ENCODE results near the gene CRHR2. TPM values are rescaled to one million over a fixed set of nuclear protein-coding genes. Genes with fewer than 3 reads are reported as not detected.

Gene CRHR2
- polyA plus RNA-seq, 4 donors: 0.06 to 0.32 (median 0.09) TPM; not detected in 1

DNA sequence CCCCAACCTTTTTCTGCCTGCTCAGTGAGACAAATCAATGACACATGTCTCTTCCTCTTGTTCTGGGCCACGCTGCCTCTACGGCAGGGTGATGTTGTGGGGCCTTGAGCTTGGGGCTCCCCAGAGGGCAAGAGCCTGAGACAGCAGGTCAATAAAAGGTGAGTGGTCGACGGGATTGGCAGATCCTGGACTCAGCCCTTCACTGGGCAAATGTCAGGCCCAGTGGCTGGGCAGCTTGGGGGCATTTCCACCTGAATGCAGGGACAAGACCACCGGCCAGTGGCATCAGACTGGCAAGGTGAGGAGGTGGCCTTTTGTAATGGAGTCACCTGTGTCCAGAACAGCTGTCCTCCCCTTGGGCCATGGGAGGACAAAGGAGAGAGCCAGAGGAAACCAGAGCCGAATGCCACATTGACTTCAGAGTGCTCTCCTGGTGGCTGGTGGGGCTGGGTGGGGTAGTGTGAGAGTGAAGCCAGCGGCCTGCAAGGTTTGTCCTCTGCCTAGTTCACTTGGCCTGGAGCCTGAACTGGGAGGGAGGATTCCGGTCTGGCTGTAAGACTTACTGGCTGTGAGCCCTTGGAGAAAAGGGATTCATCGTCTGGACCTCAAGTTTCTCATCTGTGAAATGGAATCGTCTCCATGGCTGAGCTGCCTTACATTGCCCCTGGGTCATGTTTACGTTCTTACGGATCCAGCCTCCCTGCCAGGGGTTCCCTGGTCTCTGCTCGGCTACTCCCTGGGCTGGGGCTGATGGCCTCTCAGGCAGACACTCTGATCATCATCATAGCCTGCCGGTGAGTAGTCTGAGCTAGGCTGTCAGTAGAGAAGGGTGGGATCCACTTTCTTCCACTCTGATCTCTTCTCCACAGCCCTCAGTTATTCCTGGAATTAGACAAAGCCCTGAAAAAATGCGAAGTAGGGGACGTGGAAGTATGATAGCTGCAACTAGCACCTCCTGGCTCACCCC lies 25.4 kb upstream of the CRHR2 start:
- no peak for DNase-seq (ENCODE audit: low read depth in 4 of 4, low spot score in 2 of 4)

DNA sequence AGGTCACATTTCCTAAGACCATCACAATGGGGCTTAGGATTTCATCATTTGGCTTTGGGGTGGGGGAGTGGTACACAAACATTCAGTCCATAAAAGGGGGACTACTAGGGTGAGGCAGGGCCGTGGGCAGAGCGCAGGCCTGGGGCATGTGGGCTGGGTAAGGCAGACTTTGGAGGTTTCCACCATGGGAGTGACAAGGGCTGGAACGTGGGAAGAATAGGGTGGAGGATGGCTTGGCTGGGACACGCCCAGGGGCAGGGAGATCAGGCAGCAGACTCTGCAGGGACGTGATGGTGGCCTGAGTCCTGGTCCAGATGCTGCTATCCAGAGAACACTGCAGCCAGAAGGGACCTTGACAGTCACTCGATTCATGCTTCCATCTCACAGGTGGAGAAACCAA lies 24.7 kb upstream of the CRHR2 start:
- DNase-seq (ENCODE audit: low read depth in 4 of 4, low spot score in 2 of 4): no peak

DNA sequence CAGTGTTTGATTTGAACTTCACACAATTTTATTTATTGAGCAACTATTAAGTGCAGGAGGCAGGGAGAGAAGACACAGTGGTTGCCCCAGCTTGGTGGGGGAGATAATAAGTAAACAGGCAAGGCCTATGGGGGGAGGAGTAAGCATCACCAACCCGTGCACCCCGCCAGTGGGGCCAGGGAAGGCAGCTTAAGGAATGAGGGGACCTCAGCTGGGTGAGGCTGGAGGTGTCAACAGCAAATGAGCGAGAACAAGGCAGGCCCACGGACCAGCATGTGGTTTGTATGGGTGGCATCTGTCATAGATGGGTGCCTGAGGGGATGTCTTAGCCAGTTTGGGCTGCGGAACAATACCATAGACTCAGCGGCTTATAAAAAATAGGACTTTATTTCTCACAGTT lies 24.1 kb upstream of the CRHR2 start:
- no peak for DNase-seq (ENCODE audit: low read depth in 4 of 4, low spot score in 2 of 4)

DNA sequence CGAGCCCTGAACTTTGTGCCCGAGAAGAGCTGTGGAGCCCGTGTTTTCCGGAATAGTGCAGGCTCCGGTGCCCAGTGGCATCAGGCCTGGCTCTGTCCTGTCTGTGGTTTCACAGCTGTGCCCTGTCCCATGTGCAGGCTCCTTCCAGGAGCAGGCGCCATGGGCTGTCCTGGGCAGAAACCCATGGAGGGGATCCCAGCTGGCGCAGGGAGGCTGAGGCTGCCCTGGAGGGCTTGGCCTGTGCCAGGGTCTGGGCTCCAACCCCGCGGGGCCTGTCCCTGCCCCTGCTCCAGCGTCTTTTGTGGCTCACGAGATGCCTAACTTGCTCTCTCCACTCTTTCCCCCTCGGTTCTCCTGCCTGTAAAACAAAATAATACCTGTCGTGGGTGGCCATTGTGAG lies 23.3 kb upstream of the CRHR2 start:
- no peak for DNase-seq (ENCODE audit: low read depth in 4 of 4, low spot score in 2 of 4)

DNA sequence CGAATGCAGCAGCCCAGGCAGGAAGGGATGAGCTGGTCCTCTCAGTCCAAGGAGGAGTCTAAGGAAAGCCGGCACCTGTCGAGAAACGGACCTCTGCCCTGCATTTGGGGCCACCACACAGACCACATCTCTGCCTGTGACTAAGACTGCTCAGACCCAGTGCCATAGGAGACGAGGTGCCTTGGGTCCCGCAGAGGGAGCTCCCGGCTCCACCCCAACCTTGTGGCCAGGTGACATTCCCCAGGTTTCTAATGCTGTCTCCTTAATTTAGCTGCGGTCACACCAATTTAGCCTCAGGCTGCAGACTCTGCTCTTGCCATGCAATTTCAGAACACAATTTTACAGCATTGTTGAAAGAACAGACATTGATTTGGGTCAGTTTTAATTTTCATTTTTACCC lies 22.8 kb upstream of the CRHR2 start:
- DNase-seq (ENCODE audit: low read depth in 4 of 4, low spot score in 2 of 4): no peak

DNA sequence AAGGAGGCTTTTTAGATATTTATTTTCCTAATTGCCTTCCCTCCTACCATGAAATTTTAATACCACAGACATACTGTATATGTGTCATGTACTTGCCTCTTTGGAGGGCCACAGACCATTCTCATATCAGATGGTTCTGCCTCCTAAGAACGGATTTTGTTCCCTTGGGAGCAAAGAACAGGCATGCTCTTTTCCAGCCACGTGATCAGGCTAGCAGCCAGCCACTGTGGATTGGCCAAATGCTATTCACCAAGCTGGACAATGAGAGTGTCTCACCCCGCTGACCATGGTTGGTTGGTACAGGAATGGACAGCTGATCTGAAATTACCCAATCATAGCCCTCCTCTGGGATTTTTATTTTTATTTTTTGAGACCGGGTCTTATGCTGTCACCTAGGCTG lies 21.5 kb upstream of the CRHR2 start:
- no peak for DNase-seq (ENCODE audit: low read depth in 4 of 4, low spot score in 2 of 4)

DNA sequence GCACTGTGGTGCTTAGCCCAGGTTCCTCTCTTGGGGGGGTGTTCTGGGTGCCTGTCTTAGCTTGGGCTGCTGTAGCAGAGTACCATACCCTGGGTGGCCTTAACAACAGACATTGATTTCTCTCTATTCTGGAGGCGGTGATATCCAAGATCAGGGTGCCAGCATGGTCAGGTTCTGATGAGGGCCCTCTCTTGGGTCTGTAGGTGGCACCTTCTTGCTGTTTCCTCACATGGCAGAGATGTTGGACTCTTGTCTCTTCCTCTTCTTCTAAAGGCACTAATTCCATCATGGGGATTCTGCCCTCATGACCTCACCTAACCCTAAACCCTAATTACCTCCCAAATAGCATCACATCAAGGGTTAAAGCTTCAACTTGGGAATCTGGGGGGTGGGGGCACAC lies 19.9 kb upstream of the CRHR2 start:
- DNase-seq (ENCODE audit: low read depth in 4 of 4, low spot score in 2 of 4): no peak

DNA sequence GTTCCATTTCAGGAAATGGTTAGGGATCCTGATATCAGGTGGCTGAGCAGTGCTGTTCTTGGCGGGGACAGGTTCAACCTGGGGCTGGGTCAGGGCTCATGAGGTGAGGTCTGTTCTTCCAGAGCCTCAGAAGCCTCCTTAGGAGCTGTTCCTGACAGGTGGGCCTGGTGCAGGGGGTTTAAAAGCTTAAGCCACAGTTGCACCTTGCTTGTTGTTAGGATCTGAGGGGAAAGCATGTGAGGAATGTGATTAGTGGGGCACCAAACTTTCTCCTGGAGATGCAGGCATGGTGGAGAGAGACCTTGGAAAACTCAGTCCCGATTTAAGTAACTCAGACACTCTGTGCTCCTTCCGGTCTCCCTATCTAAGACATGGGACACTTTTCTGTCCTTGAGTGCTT lies 18.7 kb upstream of the CRHR2 start:
- DNase-seq (ENCODE audit: low read depth in 4 of 4, low spot score in 2 of 4): no peak

DNA sequence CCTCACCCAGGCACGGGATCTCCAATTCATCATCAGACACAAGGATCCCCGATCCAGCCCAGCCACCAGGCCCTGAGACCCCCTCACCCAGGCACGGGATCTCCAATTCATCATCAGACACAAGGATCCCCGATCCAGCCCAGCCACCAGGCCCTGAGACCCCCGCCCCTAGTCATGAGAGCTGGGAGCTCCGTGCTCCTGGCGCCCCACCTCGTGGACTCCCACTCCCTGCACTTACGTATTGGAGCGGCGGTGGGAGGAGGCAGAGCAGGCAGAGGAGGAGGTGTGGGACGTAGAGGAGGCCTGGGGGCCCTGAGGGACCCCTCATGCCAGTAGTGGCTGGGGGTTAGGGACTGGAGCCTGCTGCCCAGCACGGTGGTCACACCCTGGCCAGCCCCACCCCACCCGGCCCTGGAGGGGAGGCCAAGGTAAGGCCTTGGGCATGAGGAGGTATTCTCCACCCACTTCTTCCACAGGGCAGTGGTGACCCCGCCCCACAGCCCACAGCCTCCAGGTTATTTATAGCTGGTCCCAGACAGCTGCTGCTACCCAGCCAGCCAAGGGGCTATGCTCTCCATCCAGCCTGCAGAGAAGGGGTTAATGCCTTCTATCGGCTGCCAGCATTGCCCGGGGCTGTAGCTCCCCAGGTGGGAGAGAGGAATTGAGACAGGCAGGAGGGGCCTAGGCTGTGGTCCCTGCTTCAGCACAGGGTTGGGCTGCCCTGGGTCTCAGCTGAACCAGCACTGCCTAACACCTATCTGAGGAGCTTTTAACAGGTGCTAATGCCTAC lies 17.6 kb upstream of the CRHR2 start:
- no peak for DNase-seq (ENCODE audit: low read depth in 4 of 4, low spot score in 2 of 4)

DNA sequence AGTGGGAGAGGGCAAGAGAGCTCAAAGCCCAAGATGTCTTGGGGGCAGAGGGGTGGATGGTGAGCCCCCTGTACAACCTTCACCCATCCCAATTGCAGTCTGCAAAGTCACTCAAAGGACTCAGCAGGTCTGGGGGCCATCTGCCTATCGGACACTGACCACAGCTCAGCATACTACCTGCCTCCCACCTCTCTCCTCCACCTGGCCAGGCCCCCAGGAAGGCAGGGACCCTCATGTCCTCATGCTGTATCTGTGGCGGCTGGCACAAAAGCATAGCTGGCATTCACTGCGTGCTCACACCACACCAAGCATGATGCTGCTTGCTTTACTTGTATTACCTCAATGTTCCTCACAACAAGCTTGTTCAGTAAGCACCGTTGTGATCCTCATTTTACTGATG lies 16.2 kb upstream of the CRHR2 start:
- no peak for DNase-seq (ENCODE audit: low read depth in 4 of 4, low spot score in 2 of 4)

DNA sequence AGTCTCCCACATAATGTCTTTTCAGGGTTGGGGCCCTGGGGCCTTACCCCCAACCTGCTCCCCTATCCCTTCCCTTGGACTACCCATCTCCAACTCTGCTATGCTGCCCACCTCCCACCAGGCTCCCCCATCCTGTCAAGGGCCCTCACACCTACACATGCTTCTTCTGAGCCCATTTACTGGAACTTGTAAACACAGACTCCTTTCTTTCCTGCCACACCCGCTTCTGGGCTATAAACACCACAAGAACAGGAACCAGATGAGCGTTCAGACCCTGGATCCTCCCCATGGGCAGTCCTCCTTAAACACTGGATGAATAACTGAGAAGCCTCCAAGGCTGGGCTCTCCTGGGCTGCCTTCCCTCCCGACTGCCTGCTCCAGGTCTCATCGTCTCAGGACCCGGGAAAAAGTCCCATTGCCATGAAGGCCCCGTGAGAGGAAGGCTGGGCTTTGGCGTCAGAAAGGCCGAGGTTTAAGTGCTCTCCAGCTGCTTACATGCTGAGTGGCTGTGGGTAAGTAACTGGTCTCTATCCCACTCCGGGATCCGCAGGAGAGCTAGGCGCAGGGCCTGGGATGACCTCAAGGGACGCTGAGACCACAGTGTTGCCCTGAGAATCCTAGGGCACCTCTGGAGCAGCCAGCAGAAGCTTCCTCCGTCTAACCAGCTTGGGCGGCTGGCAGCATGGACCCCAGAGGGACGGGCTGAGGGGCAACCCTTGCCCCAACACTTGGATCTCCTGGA lies 15.6 kb upstream of the CRHR2 start:
- no peak for DNase-seq (ENCODE audit: low read depth in 4 of 4, low spot score in 2 of 4)

DNA sequence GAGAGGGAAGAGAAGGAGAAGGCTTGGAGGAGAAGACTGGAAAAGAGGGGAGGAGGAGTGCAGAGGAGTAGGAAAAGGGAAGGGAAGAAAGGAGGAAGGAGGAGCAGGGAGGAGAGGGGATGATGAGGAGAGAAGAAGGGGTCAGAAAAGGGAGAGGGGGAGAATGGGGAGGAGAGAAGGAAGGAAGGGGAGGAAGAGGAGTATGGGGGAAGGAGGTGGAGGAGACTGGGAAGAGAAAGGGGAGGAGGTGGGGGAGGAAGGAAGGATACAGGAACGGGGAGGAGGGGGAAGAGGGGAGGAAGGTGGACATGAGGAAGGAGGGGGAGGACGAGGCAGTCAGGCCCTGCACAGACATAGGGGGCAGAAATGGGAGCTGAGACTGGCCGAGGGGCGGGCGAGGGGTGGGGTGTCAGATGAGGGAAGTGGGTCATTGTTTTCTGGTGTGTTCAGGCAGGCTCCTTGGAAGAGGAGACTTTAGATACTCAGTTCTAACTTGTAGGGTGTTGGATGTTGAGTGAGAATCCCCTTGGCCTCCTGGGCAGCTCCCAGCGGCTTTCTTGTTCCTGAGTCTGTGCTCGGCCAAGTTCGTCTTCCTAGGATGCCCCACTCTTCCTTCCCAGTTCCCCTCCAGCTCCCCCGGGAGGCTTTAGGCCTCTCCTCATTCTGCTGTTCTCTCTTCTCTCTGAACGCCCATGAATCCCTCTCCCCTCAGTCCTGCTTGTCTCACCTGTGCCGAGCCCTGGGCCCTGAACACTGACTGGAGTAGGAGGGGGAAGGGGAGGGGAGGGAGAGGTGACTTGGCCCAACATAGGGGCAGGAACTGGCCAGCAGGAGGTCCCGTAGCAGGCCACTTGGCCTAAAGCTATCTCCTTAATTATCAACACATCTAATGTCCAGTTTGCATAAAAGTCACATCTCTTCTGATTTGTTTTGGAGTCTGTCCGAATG lies 12.8 kb upstream of the CRHR2 start:
- no peak for DNase-seq (ENCODE audit: low read depth in 4 of 4, low spot score in 2 of 4)

DNA sequence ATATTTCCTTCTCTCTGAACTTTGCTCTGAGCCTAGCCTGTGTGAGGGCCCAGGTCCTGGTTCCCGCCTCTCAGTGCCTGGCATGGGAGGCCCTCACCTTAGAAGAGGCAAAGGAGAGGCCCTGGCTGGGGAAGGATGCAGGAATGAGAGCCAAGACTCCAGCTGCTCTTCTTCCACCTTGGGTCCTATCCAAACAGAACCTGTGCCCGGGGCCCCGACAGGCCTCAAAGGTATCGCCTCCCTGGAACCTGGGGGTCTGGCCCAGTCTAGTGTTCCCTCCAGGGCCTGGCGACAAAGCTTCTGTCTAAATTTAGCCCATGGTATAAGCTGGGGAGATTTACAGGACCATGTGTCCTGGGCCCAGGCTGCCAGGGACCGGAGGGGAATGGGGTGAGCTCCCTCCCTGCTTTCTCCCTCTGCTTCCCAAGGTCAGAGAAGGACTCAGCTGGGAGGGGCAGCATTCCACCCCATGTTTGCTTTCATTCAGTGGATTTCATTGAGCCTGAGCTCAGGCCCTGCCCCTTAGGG lies 12.0 kb upstream of the CRHR2 start:
- no peak for DNase-seq (ENCODE audit: low read depth in 4 of 4, low spot score in 2 of 4)

DNA sequence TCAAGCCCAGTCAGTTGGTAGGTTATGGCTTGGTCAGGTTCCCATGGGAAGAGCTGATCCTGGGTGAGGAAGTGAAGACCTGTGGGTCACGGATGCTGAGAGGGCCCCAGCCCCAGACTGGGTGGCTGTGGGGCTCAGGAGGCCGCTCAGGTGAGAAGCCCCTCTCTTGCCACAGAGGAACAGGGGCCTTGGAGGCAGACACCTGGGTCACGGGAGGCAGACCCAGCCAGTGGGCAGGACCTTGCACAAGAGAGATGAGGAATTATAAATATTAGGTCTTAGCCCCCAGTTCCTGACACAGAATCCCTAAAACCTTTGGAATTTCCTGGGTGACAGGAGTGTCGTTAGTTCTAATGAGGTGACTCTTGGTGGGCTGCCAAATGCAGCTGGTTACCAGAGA lies 10.6 kb upstream of the CRHR2 start:
- DNase-seq (ENCODE audit: low read depth in 4 of 4, low spot score in 2 of 4): no peak

DNA sequence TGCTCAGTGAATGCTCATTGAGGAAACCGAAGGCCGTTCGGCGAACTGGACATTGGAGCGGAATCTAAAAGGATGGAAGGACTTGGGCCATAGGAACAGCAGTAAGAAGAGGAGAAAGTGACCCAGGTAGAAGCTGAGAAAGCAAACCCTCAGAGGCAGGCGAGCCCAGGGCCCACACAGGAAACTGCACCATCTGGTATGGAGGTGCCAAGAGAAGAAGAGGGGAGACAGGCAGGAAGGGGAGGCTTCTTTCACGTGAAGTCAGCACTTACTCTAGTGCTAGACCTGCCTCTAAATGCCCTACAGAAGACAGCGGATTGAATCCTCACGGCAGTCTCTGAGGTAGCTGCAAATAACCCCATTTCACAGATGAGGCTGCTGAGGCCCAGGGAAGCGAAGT lies 10.2 kb upstream of the CRHR2 start:
- no peak for DNase-seq (ENCODE audit: low read depth in 4 of 4, low spot score in 2 of 4)

DNA sequence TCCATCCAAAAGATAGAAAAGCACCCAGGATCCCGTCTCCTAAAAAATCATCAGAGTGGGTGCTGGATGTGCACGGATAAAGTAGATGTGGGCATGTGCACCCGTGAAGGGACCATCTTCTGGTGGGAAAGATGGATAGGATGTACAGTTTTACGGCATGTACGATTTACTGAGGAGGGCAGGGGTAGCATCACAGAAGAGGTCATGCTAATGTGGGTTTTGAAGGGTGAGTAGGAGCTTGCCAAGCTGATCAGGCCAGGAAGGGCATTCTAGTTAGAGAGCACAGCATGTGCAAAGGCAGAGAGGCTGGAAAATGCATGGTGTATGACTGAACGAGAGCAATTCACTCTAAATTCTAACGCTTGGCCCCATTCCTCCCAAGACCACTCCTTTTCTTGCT lies 7.8 kb upstream of the CRHR2 start:
- no peak for DNase-seq (ENCODE audit: low read depth in 4 of 4, low spot score in 2 of 4)

DNA sequence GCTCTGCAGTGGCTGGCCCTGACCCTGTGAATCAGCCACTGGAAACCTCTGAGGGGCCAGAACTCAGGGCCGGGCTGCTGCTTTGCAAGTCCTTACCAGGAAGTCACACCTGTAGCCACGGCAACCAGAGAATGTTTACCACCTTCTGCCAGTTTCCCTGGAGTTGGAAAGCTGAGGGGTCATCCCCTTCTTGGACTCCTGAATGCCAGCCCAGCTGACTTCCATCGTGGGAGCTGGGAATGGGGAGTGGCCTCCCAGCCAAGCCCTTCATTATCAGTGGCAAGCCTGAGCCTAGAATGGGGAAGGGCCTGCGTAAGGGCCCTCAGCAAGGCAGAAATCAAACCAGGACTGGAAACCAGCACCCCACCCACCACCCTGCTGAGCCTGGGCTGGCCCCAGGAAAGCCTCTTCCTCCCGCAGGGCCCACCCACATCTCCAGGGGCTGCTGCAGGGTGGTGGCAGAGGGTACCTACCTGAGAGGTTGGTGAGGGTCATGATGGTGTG lies 6.5 kb upstream of the CRHR2 start:
- DNase-seq (ENCODE audit: low read depth in 4 of 4, low spot score in 2 of 4): peak in 1 of 4 donors; percentile 27

DNA sequence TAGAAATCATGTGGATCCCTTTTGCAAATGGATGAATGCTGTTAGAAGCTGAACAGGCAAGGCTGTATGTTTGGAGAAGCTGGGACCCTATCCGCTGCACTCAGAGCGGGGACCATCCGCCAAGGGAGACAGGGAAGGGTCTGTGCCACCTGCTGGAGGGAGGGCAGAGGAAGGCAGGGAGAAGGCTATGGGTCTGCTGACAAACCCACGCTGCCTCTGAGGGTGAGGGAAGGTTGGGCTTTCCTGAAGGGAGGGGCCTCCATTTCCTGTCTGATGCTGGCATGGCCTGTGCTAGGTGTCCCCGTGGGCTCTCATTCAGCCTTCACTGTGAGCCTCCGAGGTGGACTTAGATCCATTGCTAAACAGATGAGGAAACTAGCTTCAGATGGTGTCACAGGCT lies 5.3 kb upstream of the CRHR2 start:
- DNase-seq (ENCODE audit: low read depth in 4 of 4, low spot score in 2 of 4): no peak

DNA sequence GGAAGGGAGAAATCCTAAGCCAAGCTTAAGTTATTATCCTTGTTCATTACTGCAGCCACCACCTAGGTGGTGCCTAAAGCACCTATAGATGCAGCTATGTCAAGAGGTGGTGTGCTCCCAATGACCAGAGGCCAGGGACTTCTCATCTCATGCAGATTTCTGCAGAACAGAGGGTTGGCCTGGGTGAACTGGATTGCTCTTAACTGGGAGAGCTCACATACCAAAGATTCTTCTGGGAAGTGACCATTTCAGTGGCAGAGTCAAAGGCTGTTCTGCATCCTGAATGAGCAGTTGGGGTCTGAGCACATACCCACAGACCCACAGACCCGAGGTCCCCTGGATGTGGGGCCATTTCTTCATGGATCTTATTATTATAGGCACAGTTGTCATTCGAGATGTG lies 2.1 kb upstream of the CRHR2 start:
- no peak for DNase-seq (ENCODE audit: low read depth in 4 of 4, low spot score in 2 of 4)

DNA sequence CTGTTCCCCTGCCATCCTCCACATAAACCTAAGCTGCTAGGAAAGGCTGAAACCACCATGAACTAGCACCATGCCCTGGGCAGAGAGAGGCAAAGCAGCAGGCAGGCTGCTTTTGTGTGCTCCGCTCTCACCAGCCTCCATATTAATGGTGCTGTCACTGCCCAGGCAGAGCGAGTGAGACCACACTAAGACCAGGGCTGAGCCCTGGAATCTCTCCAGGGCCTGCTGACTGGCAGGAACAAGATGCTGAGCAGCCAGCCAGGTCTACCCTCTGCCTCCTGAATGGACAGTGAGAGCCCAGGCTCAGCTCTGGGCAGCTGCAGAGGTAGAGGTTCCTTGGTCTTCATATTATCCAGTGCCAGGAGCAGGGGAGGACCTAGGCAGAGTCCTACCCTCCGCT lies 1.6 kb upstream of the CRHR2 start:
- DNase-seq (ENCODE audit: low read depth in 4 of 4, low spot score in 2 of 4): no peak

Measured in left renal cortex interstitium (tissue), 4 donors.